Activated CD8-positive, alpha-beta memory T cell treated with anti-CD3 and anti-CD28 coated beads, Interleukin-2, amount 50 U/mL, for 1 hour (primary cell): Measurements from ENCODE around the gene MTERF1.
A peak's percentile ranks its signal among the peaks of the same experiment; 100 is the strongest.
"Not testable (repeated sequence)": the region's sequence is repeated elsewhere in the genome, so short reads cannot be mapped to it uniquely, and the experiment has no call there.

Experiments used
- DNase-seq: peaks from one replicate; pipeline ENCODE4 v3.0.0-alpha.2; 2020; ENCODE audit errors: extremely low read depth

Gene MTERF1, protein sequence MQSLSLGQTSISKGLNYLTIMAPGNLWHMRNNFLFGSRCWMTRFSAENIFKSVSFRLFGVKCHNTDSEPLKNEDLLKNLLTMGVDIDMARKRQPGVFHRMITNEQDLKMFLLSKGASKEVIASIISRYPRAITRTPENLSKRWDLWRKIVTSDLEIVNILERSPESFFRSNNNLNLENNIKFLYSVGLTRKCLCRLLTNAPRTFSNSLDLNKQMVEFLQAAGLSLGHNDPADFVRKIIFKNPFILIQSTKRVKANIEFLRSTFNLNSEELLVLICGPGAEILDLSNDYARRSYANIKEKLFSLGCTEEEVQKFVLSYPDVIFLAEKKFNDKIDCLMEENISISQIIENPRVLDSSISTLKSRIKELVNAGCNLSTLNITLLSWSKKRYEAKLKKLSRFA

GRCh38 chr7:91880413-91881241 lies at the start of gene MTERF1:
MTERF1 (minus strand) TSS chr7:91880702; CDS start chr7:91880083, 619 bp downstream.
- peak; percentile 84 for DNase-seq

- no peak for DNase-seq
Measured at GRCh38 chr7:91929463-91929862, 49.0 kb upstream of the MTERF1 start.

DNA sequence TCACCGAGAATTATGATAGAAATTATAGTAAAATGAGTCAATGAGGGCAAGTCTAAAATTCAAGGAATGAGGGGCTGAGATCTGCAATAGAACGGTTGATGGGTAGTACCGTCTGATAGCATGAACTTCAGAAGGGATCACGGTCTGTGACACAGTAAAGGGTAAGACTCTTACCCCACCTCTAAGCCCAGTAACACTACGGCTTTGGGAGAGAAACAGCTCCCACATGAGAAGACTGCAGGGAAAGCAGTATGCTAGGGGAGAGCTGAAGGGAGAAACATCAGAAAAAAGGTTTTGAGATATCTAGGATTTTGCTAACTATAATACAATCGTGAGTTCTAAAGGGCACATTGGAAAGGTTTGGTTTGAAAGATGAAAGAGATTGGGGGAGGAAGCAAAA lies 47.4 kb upstream of the MTERF1 start:
- no peak for DNase-seq

DNA sequence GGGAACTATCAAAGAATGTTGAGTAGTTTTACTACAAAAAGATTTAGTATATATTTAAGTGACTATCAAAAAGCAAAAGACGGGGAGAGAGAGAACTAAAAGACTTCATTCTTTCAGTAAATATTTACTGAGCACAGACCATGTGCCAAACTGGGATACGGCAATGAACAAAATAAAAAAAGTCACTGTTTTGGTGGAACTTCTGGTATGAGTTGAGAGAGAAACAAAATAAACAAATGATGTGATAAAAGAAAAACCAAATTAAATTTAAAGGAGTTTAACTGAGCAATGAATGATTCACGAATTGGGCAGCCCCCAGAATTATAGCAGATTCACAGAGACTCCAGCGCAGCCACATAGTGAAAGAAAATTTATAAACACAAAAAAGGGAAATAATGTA lies 42.4 kb upstream of the MTERF1 start:
- DNase-seq, result no peak

DNA sequence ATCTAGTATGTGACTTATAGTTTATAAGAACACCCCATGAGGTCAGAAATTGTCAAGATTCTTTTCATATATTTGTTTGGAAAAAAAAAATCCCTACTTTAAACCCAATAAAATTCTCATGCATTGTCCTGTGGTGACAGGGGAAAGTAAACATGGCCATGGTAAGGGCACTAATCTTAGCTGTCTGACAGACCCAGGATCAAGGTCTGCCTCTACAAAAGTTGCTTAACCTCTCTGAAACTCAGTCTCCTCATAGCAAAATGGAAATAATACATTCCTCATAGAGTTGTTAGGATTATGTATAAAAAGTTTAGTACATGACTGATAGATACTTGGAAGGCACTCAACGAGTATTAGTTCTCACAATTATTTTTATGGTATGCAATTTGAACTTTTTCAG lies 37.9 kb upstream of the MTERF1 start:
- DNase-seq, result no peak

- DNase-seq, result no peak
Measured at GRCh38 chr7:91916051-91916440, 35.5 kb upstream of the MTERF1 start.

DNA sequence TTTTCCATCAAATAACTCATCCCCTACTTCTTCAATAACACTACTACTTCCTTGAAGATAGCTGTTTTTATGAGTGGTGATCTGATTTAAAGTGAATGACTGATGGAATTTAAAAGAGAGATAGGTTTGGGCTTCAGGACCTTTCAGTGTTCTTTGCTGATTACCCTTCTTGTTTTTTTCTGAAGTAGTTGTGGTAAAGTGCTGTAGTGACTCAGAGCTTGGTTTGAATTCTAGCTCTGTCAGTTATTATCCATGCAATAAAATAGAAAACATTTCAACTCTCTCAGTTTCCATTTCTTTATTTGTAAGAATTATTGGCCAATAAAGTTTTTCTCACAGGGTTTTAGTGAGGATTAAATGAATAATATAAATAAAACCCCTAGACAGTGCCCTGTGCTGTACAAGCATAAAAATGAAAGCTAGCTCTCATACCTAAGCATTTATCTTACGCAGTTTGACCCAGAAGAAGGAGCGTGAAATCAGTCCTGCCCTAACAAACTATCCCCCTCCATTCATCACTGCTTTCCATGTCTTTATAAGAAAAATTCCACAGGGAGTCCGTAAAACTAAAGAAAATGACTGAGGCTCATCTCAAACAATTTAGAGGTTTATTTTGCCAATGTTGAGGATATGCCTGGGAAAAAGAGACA lies 35.0 kb upstream of the MTERF1 start:
- no peak for DNase-seq

- DNase-seq, result no peak
Measured at GRCh38 chr7:91913612-91914011, 33.1 kb upstream of the MTERF1 start.

- no peak for DNase-seq
Measured at GRCh38 chr7:91912494-91912893, 32.0 kb upstream of the MTERF1 start.

DNA sequence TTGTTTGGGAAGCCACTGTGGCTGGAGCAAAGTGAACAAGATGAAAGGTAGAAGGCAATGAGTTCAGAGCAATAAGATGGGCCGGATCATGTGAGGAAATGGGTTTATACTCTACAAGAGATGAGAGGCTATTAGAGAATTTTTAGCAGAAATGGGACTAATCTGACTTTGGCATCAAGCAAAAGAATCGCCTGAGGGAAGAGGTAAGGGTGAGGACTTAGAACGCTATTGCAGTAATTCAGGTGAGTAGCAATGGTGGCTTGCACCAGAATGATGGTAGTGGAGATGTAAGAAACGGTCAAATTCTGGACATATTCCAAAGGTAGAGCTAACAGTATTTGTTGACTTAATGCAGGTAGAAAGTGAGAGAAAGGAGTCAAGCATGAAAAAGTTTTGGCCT lies 30.6 kb upstream of the MTERF1 start:
- DNase-seq, result no peak

DNA sequence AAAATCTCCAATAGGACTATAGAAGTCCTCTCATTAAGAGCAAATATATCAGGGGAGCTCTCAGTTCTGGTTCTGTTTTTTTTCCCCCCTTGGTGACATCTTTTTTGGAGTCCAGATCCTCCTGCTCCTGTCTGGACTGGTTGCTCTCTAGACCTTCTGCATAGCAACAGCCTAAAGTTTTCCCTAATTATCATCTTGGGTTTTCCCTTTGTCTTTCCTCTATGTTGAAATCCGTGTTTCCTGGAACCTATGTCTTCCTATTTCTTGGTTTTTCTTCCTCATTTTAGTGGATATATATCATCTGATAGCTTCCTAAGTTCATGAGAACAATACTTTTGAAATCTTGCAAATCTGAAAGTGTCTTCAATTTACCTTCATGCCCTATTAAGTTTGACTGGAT lies 29.7 kb upstream of the MTERF1 start:
- DNase-seq, result no peak

- DNase-seq, result no peak
Measured at GRCh38 chr7:91899563-91899962, 19.1 kb upstream of the MTERF1 start.

DNA sequence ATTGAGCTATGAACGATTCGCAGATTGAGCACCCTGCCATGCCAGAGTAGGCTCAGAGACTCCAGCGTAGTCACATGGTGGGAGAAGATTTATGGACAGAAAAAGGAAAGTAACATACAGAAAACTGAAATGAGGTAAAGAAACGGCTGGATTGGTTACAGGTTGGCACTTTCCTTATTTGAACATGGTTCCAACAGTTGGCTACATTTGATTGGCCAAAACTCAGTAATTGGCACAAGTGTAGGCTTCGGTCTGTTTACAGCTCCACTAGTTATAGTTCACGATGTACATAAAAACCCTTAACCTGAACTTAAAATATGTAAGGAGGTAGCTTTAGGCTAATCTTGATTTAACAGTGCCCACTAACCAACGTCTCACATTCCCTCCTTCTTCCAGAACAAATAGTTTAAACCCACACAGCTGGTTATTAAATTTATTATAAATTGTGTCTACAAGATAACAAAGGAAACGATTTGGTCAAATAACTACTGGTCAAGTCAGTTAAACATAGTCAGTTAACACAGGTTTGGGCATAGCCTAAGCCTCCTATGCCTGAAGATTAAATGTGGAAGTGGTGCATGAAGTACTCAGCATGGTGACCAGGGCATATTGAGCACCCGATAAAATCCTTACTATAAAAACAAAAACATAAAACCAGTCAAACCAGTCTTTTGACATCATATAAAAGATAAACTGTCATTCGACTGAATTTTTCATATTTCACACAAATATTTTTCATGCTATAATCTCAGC lies 17.9 kb upstream of the MTERF1 start:
- DNase-seq, result no peak

DNA sequence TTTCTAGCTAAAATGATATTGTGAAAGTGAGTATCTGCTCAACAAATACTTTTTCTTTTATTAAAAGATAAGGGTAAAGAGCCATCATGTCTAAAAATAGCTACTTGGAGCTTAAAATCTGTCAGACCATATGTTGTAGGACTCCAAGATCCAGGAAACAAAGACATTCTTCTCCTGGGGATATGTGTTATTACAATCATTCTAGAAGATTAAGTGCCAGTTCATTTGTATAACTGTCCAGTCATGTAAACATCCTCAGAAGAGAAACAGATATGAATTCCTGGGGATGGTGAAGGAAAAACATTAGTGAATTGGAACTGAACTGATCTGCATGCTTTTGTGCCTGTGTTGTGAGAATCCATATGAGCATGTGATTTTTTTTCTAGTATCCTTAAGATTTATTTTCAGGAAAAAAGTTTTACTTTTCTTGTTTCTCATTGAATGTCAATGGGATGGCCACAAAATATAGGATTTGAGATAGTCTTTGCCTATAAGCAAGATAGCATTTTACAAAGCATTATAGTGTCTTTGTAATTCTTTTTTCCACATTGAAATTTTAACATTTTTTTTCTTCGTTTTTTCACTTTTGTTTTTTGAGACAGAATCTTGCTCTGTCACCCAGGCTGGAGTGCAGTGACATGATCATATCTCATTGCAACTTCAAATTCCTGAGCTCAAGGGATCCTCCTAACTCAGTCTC lies 14.4 kb upstream of the MTERF1 start:
- no peak for DNase-seq

- not testable (repeated sequence) for DNase-seq
Measured at GRCh38 chr7:91893699-91894098, 13.2 kb upstream of the MTERF1 start.

DNA sequence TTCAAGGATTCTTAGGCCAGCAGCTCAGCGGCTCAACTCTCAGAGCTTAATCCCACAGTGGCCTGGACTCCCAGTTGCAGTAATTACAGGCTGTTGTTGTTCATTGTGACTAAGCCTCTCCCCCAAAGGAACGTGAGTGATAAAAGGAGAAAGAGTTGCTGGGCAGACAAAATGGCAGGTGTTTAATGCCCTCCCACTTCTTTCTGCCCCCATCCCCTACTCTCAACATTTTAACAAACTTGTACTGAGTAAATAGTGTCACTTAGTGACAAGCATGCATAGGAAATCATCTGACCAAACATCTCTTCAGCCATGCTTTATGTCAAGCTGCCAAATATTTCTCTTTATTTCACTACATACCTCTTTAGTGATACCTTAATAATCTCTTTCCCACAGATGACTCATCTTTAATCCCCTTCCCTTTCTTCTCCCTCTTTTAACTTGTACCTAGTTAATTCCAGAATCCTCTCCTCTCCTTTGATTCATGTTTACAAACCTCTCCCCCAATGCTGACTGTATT lies 12.4 kb upstream of the MTERF1 start:
- no peak for DNase-seq

GRCh38 chr7:91892099-91892705 lies 11.7 kb upstream of the MTERF1 start:
- no peak for DNase-seq

DNA sequence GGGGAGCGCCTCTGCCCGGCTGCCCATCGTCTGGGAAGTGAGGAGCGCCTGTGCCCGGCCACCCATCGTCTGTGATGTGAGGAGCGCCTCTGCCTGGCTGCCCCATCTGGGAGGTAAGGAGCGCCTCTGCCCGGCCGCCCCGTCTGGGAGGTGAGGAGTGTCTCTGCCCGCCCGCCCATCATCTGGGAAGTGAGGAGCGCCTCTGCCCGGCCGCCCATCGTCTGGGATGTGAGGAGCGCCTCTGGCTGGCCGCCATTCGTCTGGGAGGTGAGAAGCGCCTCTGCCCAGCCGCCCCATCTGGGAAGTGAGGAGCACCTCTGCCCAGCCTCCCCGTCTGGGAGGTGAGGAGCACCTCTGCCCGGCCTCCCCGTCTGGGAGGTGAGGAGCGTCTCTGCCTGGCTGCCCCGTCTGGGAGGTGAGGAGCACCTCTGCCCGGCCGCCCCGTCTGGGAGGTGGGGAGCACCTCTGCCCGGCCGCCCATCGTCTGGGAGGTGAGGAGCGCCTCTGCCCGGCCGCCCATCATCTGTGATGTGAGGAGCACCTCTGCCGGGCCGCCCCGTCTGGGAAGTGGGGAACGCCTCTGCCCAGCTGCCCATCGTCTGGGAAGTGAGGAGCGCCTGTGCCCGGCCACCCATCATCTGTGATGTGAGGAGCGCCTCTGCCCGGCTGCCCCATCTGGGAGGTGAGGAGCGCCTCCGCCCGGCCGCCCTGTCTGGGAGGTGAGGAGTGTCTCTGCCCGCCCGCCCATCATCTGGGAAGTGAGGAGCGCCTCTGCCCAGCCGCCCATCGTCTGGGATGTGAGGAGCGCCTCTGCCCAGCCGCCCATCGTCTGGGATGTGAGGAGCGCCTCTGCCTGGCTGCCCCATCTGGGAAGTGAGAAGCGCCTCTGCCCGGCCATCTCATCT lies 8.0 kb upstream of the MTERF1 start:
- not testable (repeated sequence) for DNase-seq
